Endothelial cell of umbilical vein (primary cell): ENCODE results near the gene CUEDC1. TPM values are rescaled to one million over a fixed set of nuclear protein-coding genes. Genes with fewer than 3 reads are reported as not detected.

ENCODE experiments used
- BruUV-seq: library from RNA; stranded (reverse); fragments of 400-500 nt; replicated peaks from 2 replicates; lab custom pipeline; 2021; lab: Mats Ljungman, UMichigan
- CTCF ChIA-PET: fragments of 300-600, 350-600 bp; sonication (Branson Sonifier 250); formaldehyde crosslinking; loops from one replicate; lab custom pipeline; 2021; ENCODE audit warnings: antibody characterized with exemption, inconsistent platforms; lab: Charles Lee
- POLR2A ChIA-PET: fragments of 300-600, 350-600 bp; sonication (Branson Sonifier 250); formaldehyde crosslinking; loops from one replicate; lab custom pipeline; 2021; ENCODE audit warnings: antibody characterized with exemption, inconsistent platforms; lab: Charles Lee
- DNase-seq: peaks from one replicate; pipeline ENCODE4 v3.0.0-alpha.2; 2011; ENCODE audit warnings: low read depth, low spot score
- FAIRE-seq: peaks from 2 replicates; lab custom pipeline; 2011; peaks lifted over from hg19 to GRCh38; lab: Jason Lieb, UNC
- H2AFZ ChIP-seq: 2 replicates; pipeline ENCODE4 v1.6.0; 2012; ENCODE audit warnings: low read depth, low read length, control low read depth, inconsistent platforms
- H3K27ac ChIP-seq: 2 replicates; pipeline ENCODE4 v1.5.1; 2011; ENCODE audit warnings: low read depth, mild to moderate bottlenecking, control low read depth, low read length, moderate library complexity; ENCODE audit not compliant: insufficient read depth
- H3K27me3 ChIP-seq, 2 experiments: 2 replicates each; pipeline versions ENCODE4 v1.6.0 to v1.6.1; 2011; ENCODE audit warnings: low read length in 2 of 2, mixed read lengths in 1 of 2; ENCODE audit not compliant: control insufficient read depth in 2 of 2, insufficient read depth in 2 of 2
- H3K36me3 ChIP-seq, 2 experiments: 2 replicates in 1 of 2; 3 replicates in 1 of 2; pipeline ENCODE4 v1.5.1; 2011; ENCODE audit warnings: low read length in 2 of 2, mild to moderate bottlenecking in 1 of 2, moderate library complexity in 1 of 2; ENCODE audit not compliant: control insufficient read depth in 2 of 2, insufficient read depth in 2 of 2; ENCODE audit errors: extremely low read depth in 1 of 2
- H3K4me1 ChIP-seq: 3 replicates; pipeline ENCODE4 v1.5.1; 2011; ENCODE audit warnings: mild to moderate bottlenecking, low read length; ENCODE audit not compliant: control insufficient read depth, insufficient read depth; ENCODE audit errors: extremely low read depth
- H3K4me2 ChIP-seq: 2 replicates; pipeline ENCODE4 v1.6.1; 2011; ENCODE audit warnings: low read length, control low read depth, mixed read lengths; ENCODE audit not compliant: insufficient read depth
- H3K4me3 ChIP-seq, 3 experiments: fragments of 200-600 bp in 1 of 3; sonication (generic), shearing (Covaris generic) in 1 of 3; replicated peaks in 1 of 3; 2 replicates each; pipeline ENCODE4 v1.5.1; 2011 to 2016; ENCODE audit warnings: control low read depth in 3 of 3, low read length in 3 of 3, mild to moderate bottlenecking in 2 of 3, inconsistent platforms in 1 of 3, low read depth in 1 of 3, moderate library complexity in 1 of 3; ENCODE audit not compliant: insufficient read depth in 1 of 3
- H3K79me2 ChIP-seq: 2 replicates; pipeline ENCODE4 v1.6.0; 2012; ENCODE audit warnings: low read length, inconsistent platforms; ENCODE audit not compliant: control insufficient read depth, insufficient read depth
- H3K9ac ChIP-seq: replicated peaks from 2 replicates; pipeline ENCODE3; 2011; ENCODE audit warnings: low read length, control low read depth; ENCODE audit not compliant: insufficient read depth; ENCODE audit errors: extremely low read depth
- H3K9me1 ChIP-seq: replicated peaks from 3 replicates; pipeline ENCODE4 v1.6.0; 2011; ENCODE audit warnings: mild to moderate bottlenecking, low read length; ENCODE audit not compliant: control insufficient read depth, insufficient read depth; ENCODE audit errors: extremely low read depth
- H3K9me3 ChIP-seq: replicated peaks from 2 replicates; pipeline ENCODE4 v1.5.1; 2012; ENCODE audit warnings: low read length, inconsistent platforms; ENCODE audit not compliant: control insufficient read depth, insufficient read depth
- H4K20me1 ChIP-seq: replicated peaks from 2 replicates; pipeline ENCODE3; 2011; ENCODE audit warnings: mild to moderate bottlenecking, low read length; ENCODE audit not compliant: control insufficient read depth, insufficient read depth; ENCODE audit errors: extremely low read depth
- EZH2 ChIP-seq: IDR thresholded peaks from 2 replicates; pipeline ENCODE4 v1.6.1; 2012; ENCODE audit warnings: borderline replicate concordance, low read depth, mild to moderate bottlenecking, moderate library complexity, low read length, inconsistent platforms; ENCODE audit not compliant: severe bottlenecking
- FOS ChIP-seq: IDR thresholded peaks from 2 replicates; pipeline ENCODE4 v1.6.1; 2011; ENCODE audit warnings: mild to moderate bottlenecking, low read length, moderate library complexity, borderline replicate concordance; ENCODE audit not compliant: insufficient read depth
- GATA2 ChIP-seq: IDR thresholded peaks from 2 replicates; pipeline ENCODE4 v1.7.0; 2011; ENCODE audit warnings: low read depth, mild to moderate bottlenecking, moderate library complexity, mixed read lengths, low read length; ENCODE audit not compliant: insufficient read length, insufficient read depth
- JUN ChIP-seq: IDR thresholded peaks from 2 replicates; pipeline ENCODE4 v1.6.1; 2011; ENCODE audit warnings: borderline replicate concordance, low read depth; ENCODE audit not compliant: insufficient read length, insufficient read depth
- MYC ChIP-seq: IDR thresholded peaks from one replicate; pipeline ENCODE4 v1.6.1; 2011; ENCODE audit warnings: mild to moderate bottlenecking, low read depth, low read length
- POLR2A ChIP-seq: IDR thresholded peaks from 2 replicates; pipeline ENCODE4 v1.6.1; 2012; ENCODE audit warnings: low read depth, mild to moderate bottlenecking, control low read depth, low read length
- POLR2AphosphoS5 ChIP-seq: IDR thresholded peaks from 2 replicates; pipeline ENCODE4 v1.6.1; 2012; ENCODE audit warnings: low read depth, mild to moderate bottlenecking, control low read depth, low read length, moderate library complexity; ENCODE audit not compliant: insufficient read depth
- dilution Hi-C: fragments of 300-500 bp; cut with MboI; formaldehyde crosslinking; loops from one replicate; pipeline ENCODE4 v1.15.0; 2019; ENCODE audit warnings: low sequenced_read_pairs; ENCODE audit not compliant: extremely low pct_ligation_motif_present
- intact Hi-C: fragments of 100-400 bp; cut with micrococcal nuclease; formaldehyde crosslinking; loops from one replicate; pipeline ENCODE4 v1.10.0; 2022
- polyA plus RNA-seq, 4 experiments: library from polyadenylated mRNA; depleted of rRNA in 3 of 4; stranded (reverse) in 3 of 4; unstranded in 1 of 4; fragments of >200 nt; gene quantifications; 2 replicates each; pipeline versions ENCODE4 v1.2.1 to v1.2.3, GENCODE V29; 2011 to 2012; ENCODE audit warnings: missing spikeins in 1 of 4
- total RNA-seq: library from RNA; stranded (reverse); gene quantifications from 2 replicates; pipeline ENCODE4 v1.2.3, GENCODE V29; 2021
- TF ChIP-seq, protein P1 (sequence below), 2 donors: IDR thresholded peaks; 1 replicate in 1 of 2; 2 replicates in 1 of 2; pipeline ENCODE4 v1.5.1; 2011; ENCODE audit warnings: low read length in 2 of 2, mild to moderate bottlenecking in 2 of 2, moderate library complexity in 2 of 2, control low read depth in 1 of 2, inconsistent platforms in 1 of 2, low read depth in 1 of 2; ENCODE audit not compliant: insufficient read depth in 1 of 2; ENCODE audit errors: extremely low read depth in 1 of 2
- TF ChIP-seq, protein P2 (sequence below): IDR thresholded peaks from 2 replicates; pipeline ENCODE4 v1.6.1; 2011; ENCODE audit not compliant: insufficient read depth, insufficient read length

CUEDC1 gene
- total and polyA plus RNA-seq, 2 donors (not counting 3 experiments of a cell fraction or from before 2014, with no cell fraction given): 15.8 to 27.7 TPM

DNA sequence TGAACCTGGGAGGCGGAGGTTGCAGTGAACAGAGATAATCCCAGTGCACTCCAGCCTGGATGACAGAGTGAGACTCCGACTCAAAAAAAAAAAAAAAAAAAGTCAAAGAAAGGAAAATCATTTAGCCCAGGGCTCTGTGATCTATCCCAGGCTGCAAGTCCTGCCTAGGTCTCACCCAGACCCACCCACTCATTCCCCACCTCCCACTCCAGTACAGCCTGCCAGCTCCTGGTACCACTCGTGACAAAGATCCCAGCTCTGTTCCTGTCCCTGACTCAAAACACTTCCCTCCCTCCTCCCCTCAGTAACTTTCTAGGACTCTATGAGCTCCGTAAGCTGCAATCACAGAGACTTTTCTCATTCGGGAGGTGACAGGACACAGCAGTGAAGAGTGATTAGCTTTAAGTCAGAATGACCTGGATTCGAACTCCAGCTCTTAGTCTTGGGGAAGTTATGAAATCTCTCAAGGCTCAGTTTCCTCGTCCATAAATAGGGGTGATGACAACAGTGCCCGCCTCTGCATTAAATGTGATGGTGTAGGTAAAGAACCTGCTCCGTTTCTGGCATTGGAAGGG, 77.3 kb downstream of the CUEDC1 start:
- Histone ChIP-seq H2AFZ (no peak overlapping the region), H3K27ac (no peak overlapping the region), H4K20me1 (no peaks in the 10 kb centered on the region), H3K4me3 (no peak overlapping the region), H3K4me1 (peaks cover 55% of the 10 kb centered on the region), H3K9me3 (no peaks in the 10 kb centered on the region), H3K79me2 (no peaks in the 10 kb centered on the region), H3K36me3 (peaks cover 0 to 2% of the 10 kb centered on the region in 2 experiments), H3K9ac (no peak overlapping the region), H3K9me1 (no peaks in the 10 kb centered on the region), H3K27me3 (no peaks in the 10 kb centered on the region), H3K4me2 (no peak overlapping the region)
- no peak for TF ChIP-seq POLR2A
- TF ChIP-seq GATA2: no peak
- dilution Hi-C loops: no loop called here
- intact Hi-C loops: no loop called here
- POLR2A ChIA-PET: no interaction called here
- CTCF ChIA-PET: interaction anchor here (1.2 to 5.7 kb wide), 11 partner anchors 10 to 122 kb away, joined by 3 to 45 read pairs (median 10); partner anchors contain the start of gene CUEDC1
- no TSS peak for BruUV-seq
- peak; percentile 15 for FAIRE-seq
- no peak for DNase-seq

DNA sequence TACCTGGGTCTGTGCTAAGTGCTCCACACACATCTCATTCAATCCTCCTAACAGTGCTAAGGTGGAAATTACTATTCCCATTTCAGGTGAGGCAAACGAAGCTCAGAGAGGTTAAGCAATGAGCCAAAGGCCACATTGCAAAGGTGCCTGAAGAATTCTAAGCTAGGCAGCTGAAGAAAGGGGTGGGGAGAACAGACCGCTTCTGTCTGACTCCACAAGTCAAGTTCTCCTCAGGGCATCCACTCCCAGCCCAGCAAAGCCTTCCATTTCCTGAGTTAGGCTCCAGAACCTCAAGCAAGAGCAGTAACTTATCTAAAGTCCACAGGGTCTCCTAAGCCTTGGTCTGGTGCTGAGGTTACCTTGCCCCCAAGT, 78.4 kb downstream of the CUEDC1 start:
- no peak for FAIRE-seq
- ChIA-PET POLR2A (interaction anchor here (1.0 kb wide), 1 partner anchor 75 kb away, joined by 4 read pairs; no protein-coding TSS in a partner anchor), CTCF (interaction anchor here (0.9 to 11.3 kb wide), 7 partner anchors 9 to 123 kb away, joined by 3 to 202 read pairs (median 42); partner anchors contain the start of gene VEZF1)
- Histone ChIP-seq H4K20me1 (no peaks in the 10 kb centered on the region), H3K27me3 (no peaks in the 10 kb centered on the region), H3K4me1 (peaks cover 58% of the 10 kb centered on the region), H2AFZ (no peak overlapping the region), H3K27ac (no peak overlapping the region), H3K4me3 (no peak overlapping the region), H3K79me2 (no peaks in the 10 kb centered on the region), H3K36me3 (peaks cover 0 to 2% of the 10 kb centered on the region in 2 experiments), H3K9me3 (no peaks in the 10 kb centered on the region), H3K9ac (no peak overlapping the region), H3K4me2 (no peak overlapping the region), H3K9me1 (no peaks in the 10 kb centered on the region)
- intact Hi-C loops (no loop called here), dilution Hi-C loops (no loop called here)
- no TSS peak for BruUV-seq
- DNase-seq: no peak
- no peak for TF ChIP-seq EZH2
- no peak for TF ChIP-seq GATA2
- TF ChIP-seq, protein P1, sequence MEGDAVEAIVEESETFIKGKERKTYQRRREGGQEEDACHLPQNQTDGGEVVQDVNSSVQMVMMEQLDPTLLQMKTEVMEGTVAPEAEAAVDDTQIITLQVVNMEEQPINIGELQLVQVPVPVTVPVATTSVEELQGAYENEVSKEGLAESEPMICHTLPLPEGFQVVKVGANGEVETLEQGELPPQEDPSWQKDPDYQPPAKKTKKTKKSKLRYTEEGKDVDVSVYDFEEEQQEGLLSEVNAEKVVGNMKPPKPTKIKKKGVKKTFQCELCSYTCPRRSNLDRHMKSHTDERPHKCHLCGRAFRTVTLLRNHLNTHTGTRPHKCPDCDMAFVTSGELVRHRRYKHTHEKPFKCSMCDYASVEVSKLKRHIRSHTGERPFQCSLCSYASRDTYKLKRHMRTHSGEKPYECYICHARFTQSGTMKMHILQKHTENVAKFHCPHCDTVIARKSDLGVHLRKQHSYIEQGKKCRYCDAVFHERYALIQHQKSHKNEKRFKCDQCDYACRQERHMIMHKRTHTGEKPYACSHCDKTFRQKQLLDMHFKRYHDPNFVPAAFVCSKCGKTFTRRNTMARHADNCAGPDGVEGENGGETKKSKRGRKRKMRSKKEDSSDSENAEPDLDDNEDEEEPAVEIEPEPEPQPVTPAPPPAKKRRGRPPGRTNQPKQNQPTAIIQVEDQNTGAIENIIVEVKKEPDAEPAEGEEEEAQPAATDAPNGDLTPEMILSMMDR (IDR thresholded peaks at IDR 0.05; ENCODE audit: extremely low read depth in 1 of 2, insufficient read depth in 1 of 2, low read depth in 1 of 2, low read length in 2 of 2): no peak
- TF ChIP-seq POLR2AphosphoS5: no peak
- TF ChIP-seq JUN: no peak
- no peak for TF ChIP-seq FOS
- TF ChIP-seq, protein P2, sequence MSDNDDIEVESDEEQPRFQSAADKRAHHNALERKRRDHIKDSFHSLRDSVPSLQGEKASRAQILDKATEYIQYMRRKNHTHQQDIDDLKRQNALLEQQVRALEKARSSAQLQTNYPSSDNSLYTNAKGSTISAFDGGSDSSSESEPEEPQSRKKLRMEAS: no peak
- no peak for TF ChIP-seq POLR2A
- TF ChIP-seq MYC: no peak
